ENCODE results near the gene RNF169.

Gene RNF169

GRCh38 chr11:74703211-74703610 is 45.4 kb upstream of the RNF169 start:
- H3K4me3 ChIP-seq (ENCODE audit: severe bottlenecking): no peak overlapping the region
- no peaks in the 10 kb centered on the region for H3K4me1 ChIP-seq (ENCODE audit: insufficient read depth, poor library complexity, severe bottlenecking)
- H3K9me3 ChIP-seq (ENCODE audit: severe bottlenecking): no peaks in the 10 kb centered on the region
- H3K36me3 ChIP-seq (ENCODE audit: low read depth): no peaks in the 10 kb centered on the region
- H3K27ac ChIP-seq (ENCODE audit: poor library complexity, severe bottlenecking): no peak overlapping the region
- TF ChIP-seq CTCF (IDR thresholded peaks at IDR 0.05; ENCODE audit: poor library complexity, severe bottlenecking): no peak
- ATAC-seq (ENCODE audit: low read depth) (no peak), DNase-seq (ENCODE audit: low spot score) (no peak)
- H3K27me3 ChIP-seq (ENCODE audit: insufficient read depth, poor library complexity, severe bottlenecking): no peaks in the 10 kb centered on the region

- no peak for TF ChIP-seq CTCF (IDR thresholded peaks at IDR 0.05; ENCODE audit: poor library complexity, severe bottlenecking)
- no peaks in the 10 kb centered on the region for H3K9me3 ChIP-seq (ENCODE audit: severe bottlenecking)
- no peak for ATAC-seq (ENCODE audit: low read depth)
- DNase-seq (ENCODE audit: low spot score): no peak
- H3K27me3 ChIP-seq (ENCODE audit: insufficient read depth, poor library complexity, severe bottlenecking): no peaks in the 10 kb centered on the region
- no peaks in the 10 kb centered on the region for H3K36me3 ChIP-seq (ENCODE audit: low read depth)
- H3K4me1 ChIP-seq (ENCODE audit: insufficient read depth, poor library complexity, severe bottlenecking): no peaks in the 10 kb centered on the region
- no peak overlapping the region for H3K4me3 ChIP-seq (ENCODE audit: severe bottlenecking)
- H3K27ac ChIP-seq (ENCODE audit: poor library complexity, severe bottlenecking): no peak overlapping the region
Observed at GRCh38 chr11:74707182-74707581, 41.5 kb upstream of the RNF169 start.

GRCh38 chr11:74707602-74708510 is 40.8 kb upstream of the RNF169 start:
- DNase-seq (ENCODE audit: low spot score): no peak
- Histone ChIP-seq H3K9me3 (ENCODE audit: severe bottlenecking) (no peaks in the 10 kb centered on the region), H3K27me3 (ENCODE audit: insufficient read depth, poor library complexity, severe bottlenecking) (no peaks in the 10 kb centered on the region), H3K4me3 (ENCODE audit: severe bottlenecking) (no peak overlapping the region), H3K27ac (ENCODE audit: poor library complexity, severe bottlenecking) (no peak overlapping the region), H3K36me3 (ENCODE audit: low read depth) (no peaks in the 10 kb centered on the region), H3K4me1 (ENCODE audit: insufficient read depth, poor library complexity, severe bottlenecking) (no peaks in the 10 kb centered on the region)
- no peak for TF ChIP-seq CTCF (IDR thresholded peaks at IDR 0.05; ENCODE audit: poor library complexity, severe bottlenecking)
- no peak for ATAC-seq (ENCODE audit: low read depth)

GRCh38 chr11:74709175-74709574 is 39.5 kb upstream of the RNF169 start:
- no peak for ATAC-seq (ENCODE audit: low read depth)
- DNase-seq (ENCODE audit: low spot score): no peak
- H3K27ac ChIP-seq (ENCODE audit: poor library complexity, severe bottlenecking): no peak overlapping the region
- H3K4me1 ChIP-seq (ENCODE audit: insufficient read depth, poor library complexity, severe bottlenecking): no peaks in the 10 kb centered on the region
- TF ChIP-seq CTCF (IDR thresholded peaks at IDR 0.05; ENCODE audit: poor library complexity, severe bottlenecking): no peak
- no peaks in the 10 kb centered on the region for H3K9me3 ChIP-seq (ENCODE audit: severe bottlenecking)
- no peaks in the 10 kb centered on the region for H3K36me3 ChIP-seq (ENCODE audit: low read depth)
- H3K4me3 ChIP-seq (ENCODE audit: severe bottlenecking): no peak overlapping the region
- no peaks in the 10 kb centered on the region for H3K27me3 ChIP-seq (ENCODE audit: insufficient read depth, poor library complexity, severe bottlenecking)

All from RWPE2 (cell line).